ENCODE measurements around the gene GMDS.

GRCh38 chr6:2054516-2055067 lies 190.8 kb downstream of the GMDS start:
- no peak for TF ChIP-seq CTCF (optimal IDR thresholded peaks at IDR 0.05 in 1 of 3, IDR thresholded peaks at IDR 0.05 in 1 of 3, conservative IDR thresholded peaks at IDR 0.05 in 1 of 3; ENCODE audit: extremely low read depth in 1 of 3, insufficient read depth in 2 of 3, low read length in 3 of 3)
- no peak for TF ChIP-seq EZH2 (IDR thresholded peaks at IDR 0.05; ENCODE audit: low read length)

Measured in keratinocyte (primary cell).